Midbrain (tissue), 1 donor: ENCODE results near the gene CPLANE2.
"Not testable (repeated sequence)": the region's sequence is repeated elsewhere in the genome, so short reads cannot be mapped to it uniquely, and the experiment has no call there.

Experiments
- DNase-seq: peaks from one replicate; lab custom pipeline; 2025; lab: John Stamatoyannopoulos, UW

Gene CPLANE2

DNA sequence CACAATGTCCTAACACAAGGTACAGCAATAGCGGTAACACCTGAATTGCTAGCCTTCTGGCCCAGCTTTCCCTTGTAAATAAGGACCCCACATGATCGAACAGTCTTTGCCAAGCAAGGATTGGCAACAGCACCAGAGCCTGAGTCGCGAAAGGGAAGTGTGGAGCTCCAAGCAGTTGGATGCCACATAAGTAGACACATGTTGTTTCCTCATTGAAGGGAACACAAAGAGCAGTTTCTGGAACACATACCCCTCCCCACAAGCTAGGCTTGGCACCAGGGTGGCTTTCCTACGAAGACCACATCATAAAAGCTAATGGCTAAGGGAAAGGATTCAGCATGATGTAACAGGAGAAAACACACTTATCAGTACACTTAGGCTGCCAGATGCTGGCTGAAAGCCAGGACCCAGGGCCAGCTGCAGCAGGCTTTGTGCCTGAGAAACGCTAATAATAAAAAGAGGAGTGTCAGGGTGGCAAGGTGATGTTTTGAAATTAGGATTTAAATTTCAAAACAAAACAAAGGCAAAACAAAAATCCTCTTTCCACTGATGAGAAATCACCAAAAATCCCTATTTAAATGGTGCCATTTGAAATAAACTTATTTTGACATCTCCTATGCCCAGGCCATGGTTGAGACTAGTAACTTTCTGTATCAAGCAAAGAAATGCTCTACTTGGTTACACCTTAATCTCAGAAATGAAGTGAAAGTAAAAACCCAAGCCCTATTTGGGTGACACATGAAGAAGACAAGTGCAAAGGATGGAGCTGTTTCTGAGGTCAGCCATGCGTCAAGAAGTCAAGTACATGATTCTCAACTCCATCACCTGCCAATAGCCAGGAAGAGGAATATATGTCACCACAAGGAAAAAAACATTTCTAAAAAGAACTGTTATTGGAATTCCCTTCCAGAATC, 11.9 kb upstream of the CPLANE2 start:
- DNase-seq: peak; percentile 77

GRCh38 chr1:16248007-16248436, 11.0 kb upstream of the CPLANE2 start:
- DNase-seq: no peak

GRCh38 chr1:16247441-16247840, 10.5 kb upstream of the CPLANE2 start:
- DNase-seq: no peak

DNA sequence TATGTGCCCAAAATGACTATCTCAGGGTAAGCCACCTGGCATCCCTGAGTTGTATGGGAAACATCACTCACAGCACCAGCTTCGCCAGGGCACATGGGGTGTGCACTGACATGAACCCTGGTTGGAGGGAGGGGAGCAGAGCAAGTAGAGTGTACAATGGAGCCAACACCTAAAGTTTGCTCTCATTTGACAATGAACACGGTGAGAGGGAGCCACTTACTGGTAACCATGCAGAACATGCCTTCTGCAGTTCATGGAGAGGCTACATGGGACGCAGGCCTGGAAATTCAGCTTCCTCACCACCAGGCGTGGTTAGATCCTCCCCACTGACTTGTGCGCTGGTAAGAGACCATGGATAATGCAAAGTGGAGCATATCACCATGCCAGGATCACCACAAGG, 10.0 kb upstream of the CPLANE2 start:
- no peak for DNase-seq

GRCh38 chr1:16246239-16246638, 9.3 kb upstream of the CPLANE2 start:
- DNase-seq: not testable (repeated sequence)

- DNase-seq: no peak
Measured at GRCh38 chr1:16245476-16246196, 8.7 kb upstream of the CPLANE2 start.

- no peak for DNase-seq
Measured at GRCh38 chr1:16244650-16245285, 7.8 kb upstream of the CPLANE2 start.

DNA sequence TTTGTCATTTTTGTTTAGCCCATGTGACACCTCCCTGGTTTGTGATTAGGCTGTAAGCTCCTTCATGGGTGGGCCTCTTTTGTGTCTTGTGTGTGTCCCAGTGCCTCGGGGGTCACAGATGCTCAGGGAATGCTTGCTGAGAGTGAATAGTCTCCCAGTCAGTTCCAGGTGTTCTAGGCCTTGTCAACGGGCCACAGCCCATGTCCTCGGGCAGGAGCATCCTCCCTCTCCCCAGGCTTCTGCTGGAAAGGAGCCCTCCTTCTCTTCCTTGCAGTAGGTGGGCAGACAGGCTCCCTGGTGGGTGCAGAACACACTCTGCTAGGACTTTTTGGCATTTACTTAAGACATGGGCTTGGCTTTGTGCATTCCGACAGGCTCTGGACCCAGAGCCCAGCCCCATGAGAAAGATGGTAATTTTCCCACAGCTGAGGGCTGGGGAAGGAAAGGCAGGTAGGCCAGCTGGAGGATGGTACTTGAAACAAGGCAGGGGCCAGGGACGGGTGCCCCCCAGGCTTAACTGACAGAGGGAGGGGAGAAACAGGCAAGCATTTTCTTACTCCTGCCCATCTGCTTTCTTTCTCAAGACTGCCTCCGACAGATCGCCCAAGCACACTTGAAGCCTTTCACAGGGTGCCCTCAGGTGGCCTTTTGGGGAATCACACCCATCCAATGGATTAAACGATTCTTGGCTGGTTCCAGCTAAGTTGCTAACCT, 7.1 kb upstream of the CPLANE2 start:
- peak; percentile 81 for DNase-seq

DNA sequence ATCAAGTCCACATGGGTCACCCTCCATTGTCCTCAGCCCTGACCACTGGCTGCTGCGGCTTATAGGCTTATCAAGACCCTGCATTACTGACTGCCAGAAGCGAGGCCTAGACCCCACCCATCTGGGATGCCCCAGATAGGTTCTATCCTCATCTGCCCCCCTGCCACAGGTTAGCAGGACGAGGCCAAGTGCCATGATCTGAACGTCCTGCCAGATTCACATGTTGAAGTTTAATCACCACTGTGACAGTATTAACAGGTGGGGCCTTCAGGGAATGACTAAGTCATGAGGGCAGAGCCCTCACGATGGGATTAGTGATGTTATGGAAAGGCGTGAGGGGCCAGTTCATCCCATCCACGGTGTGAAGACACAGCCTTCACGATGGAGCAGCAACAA, 6.2 kb upstream of the CPLANE2 start:
- no peak for DNase-seq

DNA sequence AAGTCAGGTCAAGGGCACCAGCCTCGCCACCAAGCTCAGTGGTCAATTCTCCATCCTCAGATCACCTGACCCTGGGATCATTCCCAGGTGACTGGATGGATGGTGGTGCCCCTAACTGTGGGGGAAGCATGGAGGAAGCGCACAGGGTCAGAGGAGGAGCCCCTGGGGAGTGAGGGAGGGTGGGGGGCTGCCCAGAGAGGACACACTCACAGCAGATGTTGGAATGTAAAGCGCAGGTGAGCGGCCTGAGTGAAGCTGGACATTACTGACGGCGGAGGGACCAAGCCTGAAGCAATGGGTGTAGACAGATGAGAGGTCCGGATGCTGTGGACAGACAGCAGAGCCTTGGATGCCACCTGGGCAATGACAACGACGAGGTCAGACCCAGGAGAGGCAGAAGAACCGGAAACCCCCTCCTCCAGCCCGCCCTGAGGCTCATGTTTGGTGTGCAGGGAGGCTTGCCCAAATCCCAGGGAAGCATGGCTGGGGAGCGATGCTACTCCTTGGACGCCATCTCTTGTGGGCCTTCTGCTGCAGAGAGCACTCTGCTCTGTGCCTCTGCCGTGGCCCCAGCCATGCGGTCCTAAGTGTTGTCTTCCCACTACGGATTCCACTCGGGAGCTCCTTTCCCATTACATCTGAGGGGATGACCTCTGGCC, 5.7 kb upstream of the CPLANE2 start:
- no peak for DNase-seq

DNA sequence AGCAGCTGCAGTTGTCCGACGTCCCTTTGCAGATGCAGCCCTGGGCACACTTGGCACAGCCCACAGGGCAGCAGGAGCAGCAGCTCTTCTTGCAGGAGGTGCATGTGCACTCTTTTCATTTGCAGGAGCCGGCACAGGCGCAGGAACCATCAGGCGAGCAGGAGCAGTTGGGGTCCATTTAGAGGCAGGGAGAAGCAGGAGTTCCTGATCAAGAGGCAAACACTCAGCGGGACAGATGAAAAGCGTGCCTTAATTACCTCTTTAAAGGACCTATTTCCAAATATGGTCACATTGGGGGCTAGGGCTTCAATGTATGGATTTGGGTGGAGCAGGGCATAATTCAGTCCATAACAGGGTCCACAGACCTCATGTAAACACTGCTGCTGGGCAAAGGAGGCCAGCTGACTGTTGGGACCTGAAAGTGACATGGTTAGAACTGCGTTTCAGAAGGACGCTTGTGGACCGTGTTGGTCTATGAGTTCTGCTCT, 4.3 kb upstream of the CPLANE2 start:
- DNase-seq: no peak

DNA sequence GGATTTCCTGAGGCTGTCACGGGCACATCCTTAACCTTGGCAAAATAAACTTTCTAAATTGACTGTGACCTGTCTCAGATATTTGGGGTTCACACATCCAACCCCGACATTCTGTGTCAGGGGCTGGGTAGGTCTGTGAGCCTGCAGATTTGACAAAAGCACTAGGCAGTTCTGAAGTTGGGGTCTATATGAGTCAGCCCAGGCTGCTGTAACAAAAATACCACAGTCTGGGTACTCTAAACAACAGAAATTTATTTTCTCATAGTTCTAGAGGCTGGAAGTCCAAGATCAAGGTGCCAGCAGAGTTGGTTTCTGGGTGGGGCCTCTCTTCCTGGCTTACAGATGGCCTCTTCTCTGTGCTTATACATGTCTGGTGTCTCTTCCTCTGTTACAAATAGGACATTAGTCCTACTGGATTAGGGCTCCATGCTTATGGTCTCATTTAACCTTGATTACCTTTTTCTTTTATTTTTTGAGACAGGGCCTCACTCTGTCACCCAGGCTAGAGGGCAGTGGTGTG, 3.0 kb upstream of the CPLANE2 start:
- no peak for DNase-seq

DNA sequence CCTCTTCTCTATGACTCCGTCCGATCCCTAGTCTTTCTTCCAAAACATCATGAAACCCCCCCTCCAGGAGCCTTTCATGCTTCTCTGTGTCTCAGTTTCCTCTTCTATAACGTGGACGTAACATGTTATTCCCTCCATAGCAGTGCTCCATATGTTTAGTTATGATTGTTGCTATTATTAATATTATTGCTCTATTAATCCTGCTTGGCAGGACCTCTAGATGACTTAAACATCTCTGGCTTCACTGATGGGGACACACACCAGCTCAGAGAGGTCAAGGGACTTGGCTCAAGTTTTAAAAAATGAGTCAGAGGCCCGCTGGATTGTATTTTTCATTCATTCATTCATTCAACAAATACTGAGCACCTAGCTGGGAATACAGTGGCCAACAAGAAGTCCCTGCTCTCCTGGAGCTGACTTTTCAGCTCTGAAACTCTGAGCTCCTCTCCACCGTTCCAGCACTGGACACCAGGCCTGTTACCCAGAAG, 404 bp upstream of the CPLANE2 start:
- no peak for DNase-seq

GRCh38 chr1:16235944-16236510, 956 bp downstream of the CPLANE2 start:
- DNase-seq: no peak

DNA sequence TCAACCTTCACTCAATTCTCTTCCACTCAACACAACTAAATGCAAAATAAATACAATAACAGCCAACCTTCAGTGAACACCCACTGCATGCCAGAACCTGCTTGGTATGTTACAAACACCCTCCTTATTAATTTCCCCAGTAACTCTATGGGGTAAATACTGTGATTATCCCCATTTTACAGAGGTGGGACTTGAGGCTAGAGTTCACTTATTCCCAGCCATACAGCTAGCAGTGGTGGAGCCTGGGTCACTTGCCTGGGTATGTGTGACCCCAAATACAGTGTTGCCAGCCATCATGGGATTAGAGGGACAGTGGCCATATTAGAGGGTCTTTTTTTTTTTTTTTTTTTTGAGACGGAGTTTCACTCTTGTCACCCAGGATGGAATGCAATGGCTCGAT, 1.6 kb downstream of the CPLANE2 start:
- DNase-seq: no peak

- no peak for DNase-seq
Measured at GRCh38 chr1:16233431-16233830, 3.6 kb downstream of the CPLANE2 start.

DNA sequence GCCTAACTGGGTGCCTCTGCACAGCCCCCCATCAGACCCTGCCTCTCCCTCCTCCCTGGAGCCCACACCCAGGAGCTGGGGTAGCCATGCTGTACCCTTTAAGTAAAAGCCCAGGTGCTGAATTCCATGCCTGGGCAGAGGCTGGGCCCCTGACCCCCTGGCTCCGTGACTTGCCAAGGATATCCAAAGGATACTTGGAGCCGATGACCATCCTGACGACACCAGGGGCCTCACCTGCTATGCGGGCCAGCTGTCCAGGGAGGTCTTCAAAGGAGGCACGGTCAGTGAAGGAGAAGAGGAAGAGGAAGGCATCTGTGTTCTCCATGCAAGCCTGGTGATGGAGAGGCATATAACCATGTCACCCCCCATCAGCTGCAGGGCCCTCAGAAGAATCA, 4.7 kb downstream of the CPLANE2 start:
- DNase-seq: no peak

- no peak for DNase-seq
Measured at GRCh38 chr1:16231331-16232315, 5.4 kb downstream of the CPLANE2 start.

GRCh38 chr1:16230744-16231143, 6.2 kb downstream of the CPLANE2 start:
- DNase-seq: no peak
